Prostate gland (tissue), 2 donors: ENCODE data around the gene NOVA1.

Experiments
- CTCF ChIP-seq, 4 experiments: fragments of 200-600 bp in 2 of 4; fragments of 450-650 bp in 2 of 4; sonication (generic) in 2 of 4; IDR thresholded peaks; 1 replicate in 3 of 4; 2 replicates in 1 of 4; pipeline ENCODE4 v1.5.1; 2016 to 2019; ENCODE audit warnings: antibody characterized with exemption in 4 of 4, mild to moderate bottlenecking in 2 of 4, moderate library complexity in 2 of 4
- POLR2A ChIP-seq: fragments of 450-650 bp; IDR thresholded peaks from one replicate; pipeline ENCODE4 v1.6.1; 2016; ENCODE audit warnings: antibody characterized with exemption, mild to moderate bottlenecking
- POLR2AphosphoS5 ChIP-seq: sonication (generic); formaldehyde crosslinking; IDR thresholded peaks from one replicate; pipeline ENCODE4 v1.6.1; 2017; ENCODE audit warnings: antibody characterized with exemption

- TF ChIP-seq CTCF (IDR thresholded peaks at IDR 0.05) (no peak), POLR2AphosphoS5 (no peak), POLR2A (no peak)
Observed at GRCh38 chr14:26602902-26603301, 5.1 kb upstream of the NOVA1 start.
